ENCODE data around the gene LPCAT2. TPM values are rescaled to one million over a fixed set of nuclear protein-coding genes. Genes with fewer than 3 reads are reported as not detected.

LPCAT2 gene
- total and polyA plus RNA-seq, 2 donors (not counting 1 experiment from before 2014, with no cell fraction given): 0.15 to 0.59 TPM

DNA sequence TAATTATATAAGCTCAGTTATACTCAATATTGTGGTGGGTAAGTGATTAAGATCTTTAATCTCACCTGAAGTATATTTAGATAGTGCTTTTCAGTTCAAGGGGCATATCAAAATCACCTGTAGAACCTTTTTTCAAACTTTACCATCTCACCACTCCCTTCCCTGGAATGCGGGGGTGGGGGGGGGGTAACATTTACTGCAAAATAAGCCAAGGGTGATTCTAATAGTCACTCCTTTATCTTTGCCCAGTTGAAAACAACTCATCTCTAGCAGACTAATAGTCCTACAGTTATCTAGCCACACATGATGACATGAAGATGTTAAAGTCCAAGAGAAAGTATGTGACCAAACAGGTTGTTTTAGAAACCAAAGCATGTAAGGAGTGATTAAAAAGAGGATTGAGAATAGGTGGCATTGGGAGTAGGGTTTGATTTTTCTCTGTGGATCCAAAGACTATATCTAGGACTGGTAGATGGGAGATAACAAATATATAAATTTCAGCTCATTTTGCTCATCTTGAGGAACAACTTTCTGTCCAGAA lies 21.5 kb downstream of the LPCAT2 start:
- POLR2A ChIA-PET: no interaction called here
- Histone ChIP-seq H3K4me3 (ENCODE audit: control extremely low read depth in 1 of 5, extremely low read depth in 1 of 5, insufficient read depth in 1 of 5, low read depth in 2 of 5, low read length in 4 of 5) (no peak overlapping the region), H3K27ac (ENCODE audit: low read length in 2 of 2) (no peak overlapping the region), H3K9me3 (ENCODE audit: control extremely low read depth in 1 of 3, control insufficient read depth in 2 of 3, insufficient read depth in 1 of 3, low read length in 2 of 3) (no peaks in the 10 kb centered on the region), H3K4me2 (replicated peaks; ENCODE audit: low read depth, low read length, poor library complexity, severe bottlenecking) (no peak overlapping the region), H3K79me2 (ENCODE audit: control insufficient read depth, insufficient read depth, low read length) (no peaks in the 10 kb centered on the region), H3K9ac (ENCODE audit: low read length) (no peak overlapping the region), H3K36me3 (replicated peaks in 1 of 2; ENCODE audit: control extremely low read depth in 1 of 2, control insufficient read depth in 1 of 2, extremely low read depth in 1 of 2, insufficient read depth in 2 of 2, low read length in 1 of 2) (no peaks in the 10 kb centered on the region), H3K27me3 (replicated peaks in 1 of 4; ENCODE audit: control extremely low read depth in 1 of 4, control insufficient read depth in 3 of 4, insufficient read depth in 4 of 4, low read length in 3 of 4) (no peaks in the 10 kb centered on the region), H3K4me1 (ENCODE audit: control insufficient read depth in 2 of 2, insufficient read depth in 2 of 2, low read length in 2 of 2) (no peaks in the 10 kb centered on the region), H4K20me1 (ENCODE audit: control insufficient read depth, insufficient read depth, low read length, poor library complexity, severe bottlenecking) (no peaks in the 10 kb centered on the region), H2AFZ (ENCODE audit: insufficient read depth, low read depth, low read length, poor library complexity, severe bottlenecking) (no peak overlapping the region)
- ATAC-seq (ENCODE audit: low read depth): no peak
- TF ChIP-seq EZH2 (IDR thresholded peaks at IDR 0.05; ENCODE audit: borderline replicate concordance, insufficient read depth, low read depth, low read length, poor library complexity, severe bottlenecking): no peak
- TF ChIP-seq, protein P1, sequence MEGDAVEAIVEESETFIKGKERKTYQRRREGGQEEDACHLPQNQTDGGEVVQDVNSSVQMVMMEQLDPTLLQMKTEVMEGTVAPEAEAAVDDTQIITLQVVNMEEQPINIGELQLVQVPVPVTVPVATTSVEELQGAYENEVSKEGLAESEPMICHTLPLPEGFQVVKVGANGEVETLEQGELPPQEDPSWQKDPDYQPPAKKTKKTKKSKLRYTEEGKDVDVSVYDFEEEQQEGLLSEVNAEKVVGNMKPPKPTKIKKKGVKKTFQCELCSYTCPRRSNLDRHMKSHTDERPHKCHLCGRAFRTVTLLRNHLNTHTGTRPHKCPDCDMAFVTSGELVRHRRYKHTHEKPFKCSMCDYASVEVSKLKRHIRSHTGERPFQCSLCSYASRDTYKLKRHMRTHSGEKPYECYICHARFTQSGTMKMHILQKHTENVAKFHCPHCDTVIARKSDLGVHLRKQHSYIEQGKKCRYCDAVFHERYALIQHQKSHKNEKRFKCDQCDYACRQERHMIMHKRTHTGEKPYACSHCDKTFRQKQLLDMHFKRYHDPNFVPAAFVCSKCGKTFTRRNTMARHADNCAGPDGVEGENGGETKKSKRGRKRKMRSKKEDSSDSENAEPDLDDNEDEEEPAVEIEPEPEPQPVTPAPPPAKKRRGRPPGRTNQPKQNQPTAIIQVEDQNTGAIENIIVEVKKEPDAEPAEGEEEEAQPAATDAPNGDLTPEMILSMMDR (IDR thresholded peaks at IDR 0.05): no peak
- no peak overlapping the region for H3K27ac Mint-ChIP-seq
- no CpG with 5 or more reads among the region's 1 CpG for WGBS (ENCODE audit: insufficient coverage)
- H3K4me3 Mint-ChIP-seq: no peak overlapping the region
- DNase-seq: no peak
- no peaks in the 10 kb centered on the region for H3K4me1 Mint-ChIP-seq
- intact Hi-C loops (cut with micrococcal nuclease): no loop called here
- H3K27me3 Mint-ChIP-seq: peaks cover 4% of the 10 kb centered on the region
- H3K9me3 Mint-ChIP-seq (ENCODE audit: insufficient read depth): no peaks in the 10 kb centered on the region
- CTCF ChIA-PET: no interaction called here

DNA sequence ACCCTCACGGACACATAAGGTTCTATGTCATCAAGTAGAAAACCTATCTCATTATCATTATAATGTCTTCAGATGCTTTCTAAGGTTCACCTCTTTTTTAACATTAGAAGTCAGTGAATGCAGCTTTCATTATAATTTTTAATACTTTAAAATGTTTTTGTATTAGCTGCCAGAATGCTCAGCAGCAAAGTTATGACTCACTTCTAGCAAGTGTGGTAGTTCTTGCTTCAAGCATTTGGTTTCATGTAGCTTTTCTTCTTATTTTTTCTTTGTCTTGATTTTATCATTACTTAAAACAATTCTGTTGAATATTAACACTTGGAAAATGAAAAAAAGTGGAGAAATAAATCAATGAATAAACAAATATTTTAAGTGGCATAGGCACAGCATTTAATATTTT lies 23.4 kb downstream of the LPCAT2 start:
- no peaks in the 10 kb centered on the region for H3K4me1 ChIP-seq (ENCODE audit: control insufficient read depth in 2 of 2, insufficient read depth in 2 of 2, low read length in 2 of 2)
- no CpG with 5 or more reads among the region's 1 CpG for WGBS (ENCODE audit: insufficient coverage)
- TF ChIP-seq, protein P1 (IDR thresholded peaks at IDR 0.05): no peak
- no peak for TF ChIP-seq EZH2 (IDR thresholded peaks at IDR 0.05; ENCODE audit: borderline replicate concordance, insufficient read depth, low read depth, low read length, poor library complexity, severe bottlenecking)
- no peak overlapping the region for H2AFZ ChIP-seq (ENCODE audit: insufficient read depth, low read depth, low read length, poor library complexity, severe bottlenecking)
- no peak overlapping the region for H3K9ac ChIP-seq (ENCODE audit: low read length)
- H3K27ac ChIP-seq (ENCODE audit: low read length in 2 of 2): no peak overlapping the region
- H3K4me3 ChIP-seq (ENCODE audit: control extremely low read depth in 1 of 5, extremely low read depth in 1 of 5, insufficient read depth in 1 of 5, low read depth in 2 of 5, low read length in 4 of 5): no peak overlapping the region
- POLR2A ChIA-PET: no interaction called here
- H3K79me2 ChIP-seq (ENCODE audit: control insufficient read depth, insufficient read depth, low read length): no peaks in the 10 kb centered on the region
- DNase-seq (no peak), ATAC-seq (ENCODE audit: low read depth) (no peak)
- no peaks in the 10 kb centered on the region for H3K9me3 ChIP-seq (ENCODE audit: control extremely low read depth in 1 of 3, control insufficient read depth in 2 of 3, insufficient read depth in 1 of 3, low read length in 2 of 3)
- intact Hi-C loops (cut with micrococcal nuclease): no loop called here
- H4K20me1 ChIP-seq (ENCODE audit: control insufficient read depth, insufficient read depth, low read length, poor library complexity, severe bottlenecking): no peaks in the 10 kb centered on the region
- H3K9me3 Mint-ChIP-seq (ENCODE audit: insufficient read depth): no peaks in the 10 kb centered on the region
- H3K4me2 ChIP-seq (replicated peaks; ENCODE audit: low read depth, low read length, poor library complexity, severe bottlenecking): no peak overlapping the region
- no peaks in the 10 kb centered on the region for H3K36me3 ChIP-seq (replicated peaks in 1 of 2; ENCODE audit: control extremely low read depth in 1 of 2, control insufficient read depth in 1 of 2, extremely low read depth in 1 of 2, insufficient read depth in 2 of 2, low read length in 1 of 2)
- H3K4me1 Mint-ChIP-seq: no peaks in the 10 kb centered on the region
- CTCF ChIA-PET: no interaction called here
- no peak overlapping the region for H3K27ac Mint-ChIP-seq
- no peak overlapping the region for H3K4me3 Mint-ChIP-seq
- peaks cover 4% of the 10 kb centered on the region for H3K27me3 Mint-ChIP-seq
- H3K27me3 ChIP-seq (replicated peaks in 1 of 4; ENCODE audit: control extremely low read depth in 1 of 4, control insufficient read depth in 3 of 4, insufficient read depth in 4 of 4, low read length in 3 of 4): no peaks in the 10 kb centered on the region

All from B cell (primary cell).